Keratinocyte (primary cell): ENCODE measurements around the gene NFIC. TPM values are rescaled to one million over a fixed set of nuclear protein-coding genes. Genes with fewer than 3 reads are reported as not detected.

ENCODE experiments used
- DNase-seq: peaks from one replicate; pipeline ENCODE4 v3.0.0-alpha.2; 2011; ENCODE audit warnings: low read depth, missing footprints, low spot score
- FAIRE-seq: peaks from 2 replicates; lab custom pipeline; 2011; peaks lifted over from hg19 to GRCh38; lab: Jason Lieb, UNC
- H2AFZ ChIP-seq: 2 replicates; pipeline ENCODE4 v1.6.0; 2012; ENCODE audit warnings: low read length, control low read depth, inconsistent platforms; ENCODE audit not compliant: control insufficient read depth
- H3K27ac ChIP-seq: 2 replicates; pipeline ENCODE4 v1.5.1; 2011; ENCODE audit warnings: low read length; ENCODE audit not compliant: control insufficient read depth, insufficient read depth
- H3K27me3 ChIP-seq: 3 replicates; pipeline ENCODE4 v1.6.0; 2011; ENCODE audit warnings: low read length; ENCODE audit not compliant: control insufficient read depth, insufficient read depth; ENCODE audit errors: extremely low read depth
- H3K36me3 ChIP-seq, 2 experiments: 2 replicates in 1 of 2; 3 replicates in 1 of 2; pipeline ENCODE4 v1.5.1; 2011; ENCODE audit warnings: low read length in 2 of 2, mild to moderate bottlenecking in 1 of 2; ENCODE audit not compliant: control insufficient read depth in 2 of 2, insufficient read depth in 2 of 2; ENCODE audit errors: extremely low read depth in 1 of 2
- H3K4me1 ChIP-seq: 3 replicates; pipeline ENCODE4 v1.5.1; 2011; ENCODE audit warnings: low read length; ENCODE audit not compliant: control insufficient read depth, insufficient read depth; ENCODE audit errors: extremely low read depth
- H3K4me2 ChIP-seq: 3 replicates; pipeline ENCODE4 v1.6.0; 2011; ENCODE audit warnings: low read depth, low read length; ENCODE audit not compliant: control insufficient read depth, insufficient read depth; ENCODE audit errors: extremely low read depth
- H3K4me3 ChIP-seq, 3 experiments: fragments of 200-600 bp in 1 of 3; sonication (generic) in 1 of 3; 2 replicates in 2 of 3; 3 replicates in 1 of 3; pipeline ENCODE4 v1.5.1; 2011 to 2016; ENCODE audit warnings: low read length in 3 of 3, mild to moderate bottlenecking in 3 of 3, control low read depth in 2 of 3, inconsistent platforms in 1 of 3, low read depth in 1 of 3, mixed read lengths in 1 of 3, mixed run types in 1 of 3, moderate library complexity in 1 of 3; ENCODE audit not compliant: control insufficient read depth in 2 of 3, insufficient read depth in 2 of 3; ENCODE audit errors: extremely low read depth in 1 of 3
- H3K79me2 ChIP-seq: 2 replicates; pipeline ENCODE4 v1.6.0; 2012; ENCODE audit warnings: low read length; ENCODE audit not compliant: control insufficient read depth, insufficient read depth
- H3K9ac ChIP-seq: 3 replicates; pipeline ENCODE4 v1.6.0; 2011; ENCODE audit warnings: low read length; ENCODE audit not compliant: control insufficient read depth, insufficient read depth; ENCODE audit errors: extremely low read depth
- H3K9me1 ChIP-seq: 3 replicates; pipeline ENCODE4 v1.6.0; 2011; ENCODE audit warnings: low read length; ENCODE audit not compliant: control insufficient read depth, insufficient read depth; ENCODE audit errors: extremely low read depth
- H3K9me3 ChIP-seq: 2 replicates; pipeline ENCODE4 v1.5.1; 2012; ENCODE audit warnings: low read depth, low read length; ENCODE audit not compliant: control insufficient read depth
- H4K20me1 ChIP-seq: 3 replicates; pipeline ENCODE4 v1.6.0; 2011; ENCODE audit warnings: low read length; ENCODE audit not compliant: control insufficient read depth, insufficient read depth; ENCODE audit errors: extremely low read depth
- CTCF ChIP-seq, 3 experiments: IDR thresholded peaks in 1 of 3; conservative IDR thresholded peaks in 1 of 3; optimal IDR thresholded peaks in 1 of 3; 2 replicates in 2 of 3; 3 replicates in 1 of 3; pipeline versions ENCODE3 to v1.5.1; 2011; ENCODE audit warnings: low read length in 3 of 3, mild to moderate bottlenecking in 3 of 3, moderate library complexity in 2 of 3, control low read depth in 1 of 3, inconsistent platforms in 1 of 3; ENCODE audit not compliant: insufficient read depth in 2 of 3; ENCODE audit errors: extremely low read depth in 1 of 3
- EZH2 ChIP-seq: IDR thresholded peaks from one replicate; pipeline ENCODE4 v1.6.1; 2012; ENCODE audit warnings: inconsistent platforms, mild to moderate bottlenecking, low read length, moderate library complexity
- dilution Hi-C: fragments of 300-500 bp; cut with MboI; formaldehyde crosslinking; loops from one replicate; pipeline ENCODE4 v1.7.0; 2020; ENCODE audit warnings: low sequenced_read_pairs; ENCODE audit not compliant: extremely low pct_ligation_motif_present
- polyA plus RNA-seq, 5 experiments: library from polyadenylated mRNA; depleted of rRNA in 3 of 5; stranded (reverse) in 3 of 5; stranded (forward) in 1 of 5; unstranded in 1 of 5; fragments of >200 nt; gene quantifications; 1 replicate in 1 of 5; 2 replicates in 3 of 5; 3 replicates in 1 of 5; pipeline versions ENCODE4 v1.2.1 to v1.2.3, GENCODE V29; 2011 to 2012; ENCODE audit warnings: missing spikeins in 2 of 5, low read depth in 1 of 5, low replicate concordance in 1 of 5

NFIC gene
- polyA plus RNA-seq, 1 donor (not counting 4 experiments of a cell fraction or from before 2014, with no cell fraction given), result 2.4 TPM

- peaks cover 6 to 18% of the 10 kb centered on the region in 2 experiments for H3K36me3 ChIP-seq
- no peak for TF ChIP-seq EZH2
- TF ChIP-seq CTCF (optimal IDR thresholded peaks at IDR 0.05 in 1 of 3, IDR thresholded peaks at IDR 0.05 in 1 of 3, conservative IDR thresholded peaks at IDR 0.05 in 1 of 3; ENCODE audit: extremely low read depth in 1 of 3, insufficient read depth in 2 of 3, low read length in 3 of 3), result no peak
- H2AFZ ChIP-seq, result no peak overlapping the region
- H3K27ac ChIP-seq, result no peak overlapping the region
- H3K9me1 ChIP-seq, result peaks cover 4% of the 10 kb centered on the region
- dilution Hi-C loops, result no loop called here
- H3K9ac ChIP-seq, result no peak overlapping the region
- no peak for DNase-seq
- peaks cover 79% of the 10 kb centered on the region for H3K79me2 ChIP-seq
- H3K4me2 ChIP-seq, result no peak overlapping the region
- no peak for FAIRE-seq
- no peak overlapping the region for H3K4me3 ChIP-seq
- no peaks in the 10 kb centered on the region for H3K9me3 ChIP-seq
- no peaks in the 10 kb centered on the region for H3K27me3 ChIP-seq
- peaks cover 15% of the 10 kb centered on the region for H3K4me1 ChIP-seq
- H4K20me1 ChIP-seq, result peaks cover 19% of the 10 kb centered on the region
Observed at GRCh38 chr19:3381701-3382372, 15.5 kb downstream of the NFIC start.

- Histone ChIP-seq H3K4me3 (no peak overlapping the region), H3K9me3 (no peaks in the 10 kb centered on the region), H3K79me2 (peaks cover 81% of the 10 kb centered on the region), H3K4me1 (peaks cover 18% of the 10 kb centered on the region), H4K20me1 (peaks cover 19% of the 10 kb centered on the region), H2AFZ (no peak overlapping the region), H3K27me3 (no peaks in the 10 kb centered on the region), H3K27ac (no peak overlapping the region), H3K9ac (no peak overlapping the region), H3K36me3 (peaks cover 6 to 18% of the 10 kb centered on the region in 2 experiments), H3K4me2 (no peak overlapping the region), H3K9me1 (peaks cover 4% of the 10 kb centered on the region)
- no peak for FAIRE-seq
- DNase-seq, result no peak
- dilution Hi-C loops, result no loop called here
- TF ChIP-seq EZH2, result no peak
- no peak for TF ChIP-seq CTCF (optimal IDR thresholded peaks at IDR 0.05 in 1 of 3, IDR thresholded peaks at IDR 0.05 in 1 of 3, conservative IDR thresholded peaks at IDR 0.05 in 1 of 3; ENCODE audit: extremely low read depth in 1 of 3, insufficient read depth in 2 of 3, low read length in 3 of 3)
Observed at GRCh38 chr19:3382460-3383100, 16.2 kb downstream of the NFIC start.
